ENCODE results near the gene ZEB1. TPM values are rescaled to one million over a fixed set of nuclear protein-coding genes. Genes with fewer than 3 reads are reported as not detected.

Gene ZEB1
- total RNA-seq, 1 donor from 2014 or later: 24.7 TPM

DNA sequence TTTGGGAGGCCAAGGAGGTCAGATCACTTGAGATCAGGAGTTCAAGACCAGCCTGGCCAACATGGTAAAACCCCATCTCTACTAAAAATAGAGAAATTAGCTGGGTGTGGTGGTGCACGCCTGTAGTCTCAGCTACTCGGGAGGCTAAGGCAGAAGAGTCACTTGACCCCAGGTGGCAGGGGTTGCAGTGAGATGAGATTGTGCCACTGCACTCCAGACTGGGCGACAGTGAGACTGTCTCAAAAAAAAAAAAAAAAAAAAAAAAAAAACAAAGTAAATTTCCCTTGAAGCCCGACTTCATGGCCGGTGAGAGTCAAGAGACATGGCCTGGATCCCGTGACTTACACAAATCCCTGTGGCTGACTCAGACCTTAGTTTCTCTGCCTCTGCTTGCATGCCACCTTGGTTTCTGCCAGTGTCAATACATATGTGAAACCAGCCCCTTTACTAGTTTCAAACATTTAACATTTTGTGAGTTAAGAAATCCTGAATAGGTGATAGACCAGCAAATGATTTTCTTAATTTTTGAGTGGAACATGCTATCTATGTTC is 62.8 kb downstream of the ZEB1 start:
- DNase-seq (ENCODE audit: low spot score in 2 of 2, unreplicated experiment in 2 of 2): no peak
- TF ChIP-seq, protein P1, sequence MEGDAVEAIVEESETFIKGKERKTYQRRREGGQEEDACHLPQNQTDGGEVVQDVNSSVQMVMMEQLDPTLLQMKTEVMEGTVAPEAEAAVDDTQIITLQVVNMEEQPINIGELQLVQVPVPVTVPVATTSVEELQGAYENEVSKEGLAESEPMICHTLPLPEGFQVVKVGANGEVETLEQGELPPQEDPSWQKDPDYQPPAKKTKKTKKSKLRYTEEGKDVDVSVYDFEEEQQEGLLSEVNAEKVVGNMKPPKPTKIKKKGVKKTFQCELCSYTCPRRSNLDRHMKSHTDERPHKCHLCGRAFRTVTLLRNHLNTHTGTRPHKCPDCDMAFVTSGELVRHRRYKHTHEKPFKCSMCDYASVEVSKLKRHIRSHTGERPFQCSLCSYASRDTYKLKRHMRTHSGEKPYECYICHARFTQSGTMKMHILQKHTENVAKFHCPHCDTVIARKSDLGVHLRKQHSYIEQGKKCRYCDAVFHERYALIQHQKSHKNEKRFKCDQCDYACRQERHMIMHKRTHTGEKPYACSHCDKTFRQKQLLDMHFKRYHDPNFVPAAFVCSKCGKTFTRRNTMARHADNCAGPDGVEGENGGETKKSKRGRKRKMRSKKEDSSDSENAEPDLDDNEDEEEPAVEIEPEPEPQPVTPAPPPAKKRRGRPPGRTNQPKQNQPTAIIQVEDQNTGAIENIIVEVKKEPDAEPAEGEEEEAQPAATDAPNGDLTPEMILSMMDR (IDR thresholded peaks at IDR 0.05; ENCODE audit: unreplicated experiment): no peak
- Mint-ChIP-seq H3K4me3 (no peak overlapping the region), H3K27ac (no peak overlapping the region), H3K36me3 (no peaks in the 10 kb centered on the region), H3K27me3 (ENCODE audit: low read depth) (no peaks in the 10 kb centered on the region), H3K4me1 (no peaks in the 10 kb centered on the region), H3K9me3 (no peaks in the 10 kb centered on the region)

DNA sequence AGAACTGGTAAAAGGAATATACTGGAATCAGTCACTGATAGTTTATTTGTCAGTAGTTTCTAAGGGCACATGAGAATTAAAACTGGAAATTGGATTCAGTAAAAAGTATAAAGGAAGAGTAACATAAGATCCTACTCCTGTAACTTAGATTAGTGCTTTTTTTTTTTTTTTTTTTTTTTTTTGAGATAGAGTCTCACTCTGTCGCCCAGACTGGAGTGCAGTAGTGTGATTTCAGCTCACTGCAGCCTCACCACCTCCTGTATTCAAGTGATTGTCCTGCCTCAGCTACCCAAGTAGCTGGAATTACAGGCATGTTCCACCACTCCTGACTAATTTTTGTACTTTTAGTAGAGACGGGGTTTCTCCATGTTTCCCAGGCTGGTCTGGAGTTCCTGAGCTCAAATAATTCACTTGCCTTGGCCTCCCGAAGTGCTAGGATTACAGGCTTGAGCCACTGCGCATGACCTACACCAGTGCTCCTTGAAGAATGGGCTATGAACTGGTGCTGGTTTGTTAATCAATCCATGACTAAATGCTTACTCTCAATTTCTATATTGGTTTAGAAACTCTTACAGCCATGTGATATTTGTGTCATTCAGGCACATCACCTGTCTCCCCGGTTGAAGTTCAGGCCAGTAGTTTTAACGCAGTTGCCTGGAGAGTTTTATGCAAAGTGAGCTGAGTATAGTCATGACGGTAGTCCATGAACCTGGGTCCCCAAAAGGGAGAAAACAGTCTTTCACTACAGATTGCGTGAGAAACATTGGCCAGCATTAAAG is 65.0 kb downstream of the ZEB1 start:
- TF ChIP-seq, protein P1 (IDR thresholded peaks at IDR 0.05; ENCODE audit: unreplicated experiment): no peak
- Mint-ChIP-seq H3K4me1 (no peaks in the 10 kb centered on the region), H3K27me3 (ENCODE audit: low read depth) (no peaks in the 10 kb centered on the region), H3K4me3 (no peak overlapping the region), H3K27ac (no peak overlapping the region), H3K36me3 (no peaks in the 10 kb centered on the region), H3K9me3 (no peaks in the 10 kb centered on the region)
- DNase-seq (ENCODE audit: low spot score in 2 of 2, unreplicated experiment in 2 of 2): no peak

DNA sequence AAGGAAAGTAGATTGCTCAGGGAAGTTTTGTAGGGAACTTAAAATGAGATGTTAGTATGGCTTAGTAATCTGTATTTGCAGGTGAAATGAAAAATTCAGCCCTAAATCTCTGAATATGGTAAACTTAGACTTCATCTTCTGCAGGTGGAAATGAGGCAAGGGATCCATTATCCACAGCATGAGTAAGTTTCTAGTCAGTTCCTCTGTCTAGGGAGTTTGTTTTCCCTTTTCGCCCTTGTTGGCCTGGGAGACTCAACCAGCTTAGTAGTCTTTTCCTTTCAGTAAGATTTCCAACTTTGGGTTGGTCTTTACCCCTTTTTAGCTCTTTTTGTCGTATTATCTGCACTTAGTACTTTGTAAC is 65.6 kb downstream of the ZEB1 start:
- no peaks in the 10 kb centered on the region for H3K9me3 Mint-ChIP-seq

GRCh38 chr10:31390804-31391203 is 71.8 kb downstream of the ZEB1 start:
- no peaks in the 10 kb centered on the region for H3K4me1 Mint-ChIP-seq
- DNase-seq (ENCODE audit: low spot score in 2 of 2, unreplicated experiment in 2 of 2): no peak
- H3K9me3 Mint-ChIP-seq: no peaks in the 10 kb centered on the region
- no peak overlapping the region for H3K4me3 Mint-ChIP-seq
- no peaks in the 10 kb centered on the region for H3K36me3 Mint-ChIP-seq
- H3K27me3 Mint-ChIP-seq (ENCODE audit: low read depth): peaks cover 15% of the 10 kb centered on the region
- no peak overlapping the region for H3K27ac Mint-ChIP-seq
- TF ChIP-seq, protein P1 (IDR thresholded peaks at IDR 0.05; ENCODE audit: unreplicated experiment): no peak

More for the DNA sequence above, 65.6 kb downstream of the ZEB1 start:
- TF ChIP-seq, protein P1 (IDR thresholded peaks at IDR 0.05; ENCODE audit: unreplicated experiment): no peak
- Mint-ChIP-seq H3K4me1 (no peaks in the 10 kb centered on the region), H3K27me3 (ENCODE audit: low read depth) (peaks cover 1% of the 10 kb centered on the region), H3K4me3 (no peak overlapping the region), H3K27ac (no peak overlapping the region), H3K36me3 (no peaks in the 10 kb centered on the region)
- no peak for DNase-seq (ENCODE audit: low spot score in 2 of 2, unreplicated experiment in 2 of 2)

GRCh38 chr10:31393844-31394243 is 74.8 kb downstream of the ZEB1 start:
- DNase-seq (ENCODE audit: low spot score in 2 of 2, unreplicated experiment in 2 of 2): no peak
- H3K27me3 Mint-ChIP-seq (ENCODE audit: low read depth): peaks cover 15% of the 10 kb centered on the region
- no peaks in the 10 kb centered on the region for H3K36me3 Mint-ChIP-seq
- no peaks in the 10 kb centered on the region for H3K4me1 Mint-ChIP-seq
- H3K4me3 Mint-ChIP-seq: no peak overlapping the region
- H3K27ac Mint-ChIP-seq: no peak overlapping the region
- no peaks in the 10 kb centered on the region for H3K9me3 Mint-ChIP-seq
- TF ChIP-seq, protein P1 (IDR thresholded peaks at IDR 0.05; ENCODE audit: unreplicated experiment): no peak
